G401 (cell line): ENCODE measurements around the gene MRPS5. TPM values are rescaled to one million over a fixed set of nuclear protein-coding genes. Genes with fewer than 3 reads are reported as not detected.
"Not testable (repeated sequence)": the region's sequence is repeated elsewhere in the genome, so short reads cannot be mapped to it uniquely, and the experiment has no call there.

Experiments used
- DNase-seq: peaks from one replicate; pipeline ENCODE4 v3.0.0-alpha.2; 2015; ENCODE audit warnings: low spot score
- in situ Hi-C: cut with HindIII; loops from 2 replicates; pipeline ENCODE4 v1.10.0; 2016; ENCODE audit warnings: low sequenced_read_pairs, mixed read lengths
- total RNA-seq: library from RNA; depleted of rRNA; stranded (reverse); fragments of >200 nt; shearing (Covaris generic); gene quantifications from 2 replicates; pipeline ENCODE4 v1.2.3, GENCODE V29; 2014

Gene MRPS5
- total RNA-seq, 1 experiment from 2014 or later: 85.7 TPM

- DNase-seq, in situ Hi-C loops: not testable (repeated sequence)
Measured at GRCh38 chr2:95098273-95098672, 23.3 kb downstream of the MRPS5 start.

GRCh38 chr2:95091885-95092555 lies 29.6 kb downstream of the MRPS5 start:
- in situ Hi-C loops: no loop called here
- no peak for DNase-seq

- DNase-seq: no peak
- in situ Hi-C loops: no loop called here
Measured at GRCh38 chr2:95087379-95087778, 34.2 kb downstream of the MRPS5 start.

DNA sequence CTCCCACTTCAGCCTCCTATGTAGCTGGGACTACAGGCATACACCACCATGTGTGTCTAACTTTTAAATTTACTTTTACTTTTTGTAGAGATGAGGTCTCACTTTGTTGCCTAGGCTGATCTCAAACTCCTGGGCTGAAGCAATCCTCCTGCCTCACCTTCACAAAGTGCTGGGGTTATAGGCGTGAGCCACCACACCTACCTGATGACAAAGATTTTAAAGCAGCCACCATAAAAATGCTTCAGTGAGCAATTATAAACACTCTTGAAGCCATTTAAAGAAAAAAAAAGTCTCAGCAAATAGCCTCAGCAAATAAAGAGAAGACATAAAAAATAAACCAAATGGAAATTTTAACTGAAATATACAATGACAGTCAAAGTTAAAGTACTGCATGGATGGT lies 35.6 kb downstream of the MRPS5 start:
- DNase-seq: no peak
- in situ Hi-C loops: no loop called here

DNA sequence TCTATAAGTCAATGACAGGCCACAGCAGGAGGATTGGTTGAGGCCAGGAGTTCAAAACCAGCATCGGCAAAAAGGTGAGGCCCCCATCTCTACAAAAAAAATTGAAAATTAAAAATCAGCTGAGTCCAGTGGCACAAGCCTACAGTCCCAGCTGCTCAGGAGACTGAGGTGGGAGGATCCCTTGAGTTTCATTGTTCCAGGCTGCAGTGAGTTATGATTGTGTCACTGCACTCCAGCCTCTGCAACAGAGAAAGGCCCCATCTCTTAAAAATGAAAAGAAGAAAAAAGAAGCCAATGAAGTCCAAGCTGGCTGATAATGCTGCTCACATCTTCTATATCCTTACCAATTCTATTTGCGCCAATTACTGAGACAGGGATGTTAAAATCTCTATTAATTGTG lies 39.1 kb downstream of the MRPS5 start:
- DNase-seq: no peak
- in situ Hi-C loops: no loop called here

DNA sequence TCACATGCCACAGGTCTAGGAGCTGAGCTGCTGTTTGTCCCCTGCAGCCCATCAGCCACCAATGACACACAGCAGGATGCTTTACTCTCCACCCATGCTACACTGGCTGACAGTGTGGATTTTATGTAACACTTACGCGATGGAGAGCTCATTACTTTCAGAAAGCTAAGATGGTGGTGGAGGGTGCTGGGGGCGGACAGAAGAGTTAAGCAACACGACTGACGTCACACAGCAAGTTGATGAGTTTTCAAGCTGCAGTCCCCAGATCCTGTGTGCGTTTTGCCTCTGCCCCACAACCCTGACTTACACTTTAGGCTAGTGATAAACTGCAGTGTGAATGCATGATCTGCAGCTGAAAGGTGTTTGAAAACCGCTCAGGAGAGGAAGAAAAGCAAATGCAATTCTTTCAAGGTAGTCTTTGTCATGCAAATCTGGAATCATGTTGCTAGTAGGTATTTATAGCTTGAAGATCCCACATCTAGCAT lies 42.4 kb downstream of the MRPS5 start:
- DNase-seq: no peak
- in situ Hi-C loops: no loop called here

DNA sequence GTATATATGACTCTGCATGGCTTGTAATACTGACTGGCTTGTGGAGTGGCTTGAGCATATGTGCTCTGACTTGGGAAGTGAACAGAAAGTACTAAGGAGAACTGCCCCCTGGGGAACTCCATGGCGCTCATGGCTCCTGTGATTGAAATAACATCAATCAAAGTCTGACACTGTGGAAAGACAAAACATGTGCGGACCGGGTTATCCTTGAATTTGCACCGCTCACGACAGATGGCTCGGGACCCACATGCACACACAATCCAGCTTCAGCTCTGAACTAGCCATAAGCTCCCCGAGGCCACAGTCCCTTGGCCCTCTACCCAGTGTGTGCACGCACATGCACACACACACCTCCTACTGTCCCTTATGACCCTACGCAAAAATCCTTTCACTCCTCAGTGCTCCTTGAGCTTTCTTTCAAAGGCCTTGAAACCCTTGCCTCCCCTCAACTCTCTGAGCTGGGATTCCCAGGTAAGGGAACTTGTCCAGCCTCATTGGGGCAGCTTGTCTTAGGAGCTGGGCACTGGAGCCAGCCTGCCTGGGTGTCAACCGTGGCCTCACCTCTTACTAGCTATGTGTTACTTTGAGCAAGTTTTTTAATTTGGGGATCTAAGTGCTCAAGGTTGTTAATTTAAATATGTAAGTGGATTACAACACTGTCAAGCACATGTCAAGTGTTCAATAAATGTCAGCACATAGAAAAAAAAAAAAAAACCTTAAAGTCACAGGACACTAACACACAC lies 43.6 kb downstream of the MRPS5 start:
- in situ Hi-C loops: no loop called here
- no peak for DNase-seq

- in situ Hi-C loops: no loop called here
- no peak for DNase-seq
Measured at GRCh38 chr2:95077530-95077825, 44.1 kb downstream of the MRPS5 start.

DNA sequence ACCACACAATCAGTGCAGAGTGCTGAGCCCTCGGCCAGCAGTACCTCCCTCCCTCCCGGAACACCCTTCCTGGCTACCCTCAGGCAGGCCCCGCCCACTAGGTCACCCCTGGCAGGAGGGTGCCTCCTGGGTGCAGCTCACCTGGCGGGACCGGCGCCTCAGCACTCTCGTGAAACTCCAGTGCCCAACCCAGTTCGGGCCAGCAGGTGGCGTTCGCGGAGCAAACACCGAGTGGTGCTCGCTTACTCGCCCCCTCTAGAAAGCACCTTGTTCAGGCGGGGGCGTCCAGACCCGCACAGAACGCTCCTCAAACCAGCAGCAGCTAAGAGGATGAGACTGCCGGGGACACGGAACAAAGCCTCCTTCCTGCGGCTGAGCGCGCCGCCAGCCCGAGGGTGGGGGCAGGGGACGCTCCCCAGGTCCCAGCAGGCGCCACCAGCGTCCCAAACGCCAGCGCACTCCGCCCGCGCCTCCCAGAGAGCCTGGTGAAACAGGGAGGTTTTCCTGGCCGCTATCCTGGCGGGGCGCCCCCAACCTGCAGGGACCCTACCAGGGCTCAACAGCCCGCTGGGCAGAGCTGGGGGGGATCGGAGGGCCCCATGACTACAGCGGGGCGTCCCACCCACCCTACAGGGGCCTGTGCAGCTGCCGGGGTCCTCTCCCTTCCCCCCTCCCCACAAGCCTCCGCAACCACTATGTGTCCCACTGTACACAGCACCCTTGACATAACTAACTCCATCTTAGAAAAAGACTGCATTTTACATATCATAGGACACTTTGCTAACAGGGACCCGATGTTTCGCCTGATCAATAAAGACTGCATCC lies 44.7 kb downstream of the MRPS5 start:
- DNase-seq: peak; percentile 59
- in situ Hi-C loops: no loop called here

- DNase-seq: no peak
- in situ Hi-C loops: no loop called here
Measured at GRCh38 chr2:95075440-95076132, 46.0 kb downstream of the MRPS5 start.

DNA sequence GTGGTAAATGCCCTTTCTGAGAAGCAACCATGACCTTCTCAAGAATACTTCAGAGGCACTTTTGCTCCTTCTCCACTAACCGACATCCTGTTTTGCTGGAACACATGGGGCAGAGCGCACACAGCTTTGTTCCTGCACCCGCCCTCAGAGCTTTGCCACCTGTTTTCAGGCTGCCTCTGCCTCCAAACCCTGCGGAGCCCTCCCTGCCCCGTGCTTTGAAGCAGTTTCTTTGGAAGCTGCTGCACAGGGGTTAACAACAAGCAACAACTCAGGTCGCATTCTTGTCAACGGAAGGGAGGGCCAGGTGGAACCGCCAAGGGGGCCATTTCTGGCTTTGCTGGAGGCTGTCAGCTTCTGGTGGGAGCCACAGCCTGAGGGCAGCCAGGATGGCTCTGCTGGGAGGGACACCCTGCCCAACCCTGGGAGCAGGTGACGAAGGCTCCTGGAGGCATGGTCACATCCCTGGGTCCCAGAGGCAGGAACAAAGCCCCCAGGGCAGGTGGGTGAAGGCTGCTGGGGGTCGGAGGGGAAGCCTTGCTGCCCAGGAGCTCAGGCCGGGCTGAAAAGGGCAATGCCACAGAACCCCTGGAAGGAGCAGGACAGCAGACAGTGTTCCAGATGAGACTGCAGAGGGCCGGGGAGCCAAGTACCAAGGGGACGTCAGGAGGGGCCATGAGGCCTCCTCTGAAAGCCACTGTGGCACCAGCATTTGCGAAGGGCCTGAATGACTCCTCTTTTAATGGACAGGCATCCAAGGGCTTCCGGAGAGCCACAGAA lies 46.8 kb downstream of the MRPS5 start:
- no peak for DNase-seq
- in situ Hi-C loops: no loop called here

- in situ Hi-C loops: no loop called here
- DNase-seq: no peak
Measured at GRCh38 chr2:95073856-95074662, 47.5 kb downstream of the MRPS5 start.

GRCh38 chr2:95072424-95072823 lies 49.2 kb downstream of the MRPS5 start:
- DNase-seq: no peak
- in situ Hi-C loops: no loop called here

DNA sequence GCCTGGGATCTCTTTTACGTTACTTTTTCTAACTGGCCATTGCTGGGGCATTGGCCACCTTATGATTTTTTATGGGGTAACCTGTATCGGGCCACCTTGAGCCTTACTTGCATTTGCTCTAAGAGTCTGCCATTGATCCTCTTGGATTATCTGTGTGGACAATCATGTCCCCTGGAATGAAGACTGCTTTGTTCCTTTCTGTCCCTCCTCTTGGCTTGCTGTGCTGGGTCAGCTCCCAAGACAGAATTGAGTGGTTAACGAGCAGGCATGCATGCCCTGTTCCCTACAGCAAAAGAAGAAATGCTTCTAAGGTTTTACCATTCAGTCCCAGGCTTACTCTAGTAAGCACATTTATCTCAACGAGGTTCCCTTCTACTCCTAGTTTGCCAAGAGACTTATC lies 49.8 kb downstream of the MRPS5 start:
- in situ Hi-C loops: no loop called here
- DNase-seq: no peak

- in situ Hi-C loops: no loop called here
- no peak for DNase-seq
Measured at GRCh38 chr2:95069465-95069864, 52.1 kb downstream of the MRPS5 start.

- in situ Hi-C loops: no loop called here
- DNase-seq: no peak
Measured at GRCh38 chr2:95068256-95068655, 53.4 kb downstream of the MRPS5 start.

DNA sequence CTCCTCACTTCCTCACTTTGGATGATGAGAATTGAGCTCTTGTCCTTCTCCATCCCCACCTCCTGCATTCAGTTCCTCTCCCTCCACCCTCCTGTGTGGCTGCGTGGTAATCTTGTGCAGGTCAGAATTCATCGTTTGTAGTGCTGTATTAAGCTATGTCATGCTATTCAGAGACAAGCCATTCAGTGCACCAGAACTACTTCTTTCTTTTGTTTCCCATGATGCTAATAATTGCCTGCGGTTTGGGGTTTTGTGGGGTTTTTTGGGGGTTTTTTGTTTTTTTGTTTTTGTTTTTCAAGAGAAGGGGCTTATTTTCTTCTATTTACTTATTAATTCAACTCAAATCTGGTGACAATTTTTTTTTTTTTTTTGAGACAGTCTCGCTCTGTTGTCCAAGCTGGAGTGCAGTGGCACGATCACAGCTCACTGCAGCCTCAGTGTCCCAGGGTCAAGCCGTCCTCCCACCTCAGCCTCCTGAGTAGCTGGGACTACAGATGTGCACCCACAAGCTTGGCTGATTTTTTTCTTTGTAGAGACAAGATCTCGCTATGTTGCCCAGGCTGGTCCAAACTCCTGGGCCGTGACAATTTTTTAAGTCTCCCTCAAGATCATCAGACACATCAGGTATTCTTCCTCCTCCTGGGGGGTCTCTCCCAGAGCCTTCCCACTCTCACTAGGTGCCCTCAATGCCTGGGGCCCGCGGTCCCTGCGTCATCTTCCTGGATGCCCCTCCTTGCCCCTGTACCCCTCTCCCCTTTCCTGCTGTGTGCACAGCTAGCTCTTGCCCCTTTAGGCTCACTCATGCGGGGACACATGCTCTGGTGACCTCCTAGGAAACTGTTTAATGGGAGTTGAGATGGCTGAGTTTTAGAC lies 58.3 kb downstream of the MRPS5 start:
- in situ Hi-C loops: no loop called here
- DNase-seq: no peak
